HG03342 (cell line): Measurements from ENCODE around the gene PIGV.

ENCODE experiments used
- ATAC-seq: cut with Tn5 transposase; IDR thresholded peaks from one replicate; pipeline ENCODE4 v1.9.1; 2021; ENCODE audit warnings: mild to moderate bottlenecking, moderate library complexity; ENCODE audit not compliant: unreplicated experiment

Gene PIGV

DNA sequence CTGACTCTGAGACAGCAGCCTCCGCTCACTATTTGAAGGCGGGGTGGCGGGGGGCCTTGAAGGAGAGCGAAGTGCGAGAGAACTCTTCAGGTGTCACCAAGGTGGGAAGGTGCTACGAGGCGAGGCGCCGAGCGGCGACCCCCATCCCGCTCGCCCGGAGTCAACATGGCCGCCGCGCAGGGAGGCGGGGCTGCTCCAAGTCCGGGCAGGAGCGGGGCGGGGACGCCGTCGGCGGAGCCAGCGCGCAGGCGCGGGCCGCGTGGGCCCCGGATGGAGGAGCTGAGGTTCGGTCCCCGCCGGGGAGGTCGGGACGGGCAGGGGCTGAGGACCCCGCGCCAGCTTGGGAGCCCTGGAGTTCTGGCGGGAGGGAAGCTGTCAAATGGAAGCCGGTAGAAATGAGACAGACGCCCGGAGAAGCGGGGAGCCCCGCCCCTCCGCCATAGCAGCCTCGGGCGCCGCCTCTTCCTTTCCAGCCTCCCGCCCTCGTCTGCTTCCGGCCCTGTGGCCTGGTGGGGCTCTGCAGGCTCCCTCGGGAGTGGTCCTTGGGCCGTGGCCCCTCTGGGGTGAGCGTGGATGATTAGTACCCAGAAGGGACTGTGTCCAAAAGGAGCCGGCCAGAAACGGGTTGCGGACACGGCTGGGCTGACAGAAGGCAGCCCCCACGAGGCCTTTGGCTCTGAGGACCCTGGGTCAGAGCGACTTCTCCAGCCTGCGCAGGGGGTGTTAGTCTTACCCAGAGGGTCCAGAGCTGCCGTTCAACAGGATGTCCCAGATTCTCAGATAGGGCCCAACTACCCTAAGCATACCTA lies at the start of gene PIGV:
Gene PIGV, plus strand, starts transcription at position 245 of the 809 bp plus-strand sequence. CDS start 2,866 bp downstream, outside the sequence.
- peak; percentile 58 for ATAC-seq

DNA sequence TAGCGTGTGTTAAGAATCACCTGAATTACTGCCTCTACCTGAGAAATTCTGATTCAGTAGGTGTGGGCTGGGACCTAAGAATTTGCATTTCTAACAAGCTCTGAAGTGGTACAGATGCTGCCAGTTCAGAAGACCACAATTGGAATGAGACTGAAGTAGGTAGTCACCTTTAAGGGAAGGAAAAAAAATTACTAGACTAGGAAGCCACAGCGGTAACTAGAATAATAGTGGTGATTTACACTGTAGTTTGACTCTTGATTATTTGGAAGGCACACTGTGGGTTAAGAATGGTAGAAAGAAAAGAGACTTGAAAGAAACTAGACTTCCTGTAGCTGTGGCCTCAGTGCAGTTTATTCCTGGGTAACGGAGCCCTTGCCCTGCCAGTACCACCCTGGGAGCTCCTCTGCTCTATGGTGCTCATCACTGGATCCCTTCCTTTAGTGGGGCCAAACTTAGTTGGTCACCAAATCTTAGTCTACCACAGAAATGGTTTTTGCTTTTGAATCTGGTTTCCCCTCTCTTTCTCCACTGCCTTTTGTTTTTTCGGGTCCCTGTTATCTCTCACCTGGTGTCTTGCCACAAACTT lies 48.3 kb upstream of the PIGV start:
- ATAC-seq = no peak

GRCh38 chr1:26740023-26740634 lies 47.6 kb upstream of the PIGV start:
- no peak for ATAC-seq

DNA sequence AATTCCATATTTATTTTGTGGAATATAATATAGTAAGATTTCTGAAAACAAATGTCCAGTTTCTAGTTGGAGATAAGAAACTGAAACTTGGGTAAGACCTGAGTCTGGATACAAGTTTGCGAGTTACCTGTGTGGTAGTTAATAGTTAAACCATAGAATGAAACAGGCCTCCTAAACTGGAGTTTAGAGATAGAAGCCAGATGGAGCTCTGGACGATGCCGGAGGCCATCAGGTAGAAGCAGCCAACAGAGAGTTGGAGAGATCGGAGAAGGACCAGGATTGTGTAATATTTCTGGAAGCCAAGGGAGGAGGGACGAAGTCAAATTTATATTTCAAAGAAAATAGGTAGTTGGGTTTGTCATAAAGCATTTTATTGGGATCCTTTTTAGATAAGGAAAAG lies 46.8 kb upstream of the PIGV start:
- ATAC-seq = no peak

- ATAC-seq = no peak
Measured at GRCh38 chr1:26743426-26744059, 44.2 kb upstream of the PIGV start.

DNA sequence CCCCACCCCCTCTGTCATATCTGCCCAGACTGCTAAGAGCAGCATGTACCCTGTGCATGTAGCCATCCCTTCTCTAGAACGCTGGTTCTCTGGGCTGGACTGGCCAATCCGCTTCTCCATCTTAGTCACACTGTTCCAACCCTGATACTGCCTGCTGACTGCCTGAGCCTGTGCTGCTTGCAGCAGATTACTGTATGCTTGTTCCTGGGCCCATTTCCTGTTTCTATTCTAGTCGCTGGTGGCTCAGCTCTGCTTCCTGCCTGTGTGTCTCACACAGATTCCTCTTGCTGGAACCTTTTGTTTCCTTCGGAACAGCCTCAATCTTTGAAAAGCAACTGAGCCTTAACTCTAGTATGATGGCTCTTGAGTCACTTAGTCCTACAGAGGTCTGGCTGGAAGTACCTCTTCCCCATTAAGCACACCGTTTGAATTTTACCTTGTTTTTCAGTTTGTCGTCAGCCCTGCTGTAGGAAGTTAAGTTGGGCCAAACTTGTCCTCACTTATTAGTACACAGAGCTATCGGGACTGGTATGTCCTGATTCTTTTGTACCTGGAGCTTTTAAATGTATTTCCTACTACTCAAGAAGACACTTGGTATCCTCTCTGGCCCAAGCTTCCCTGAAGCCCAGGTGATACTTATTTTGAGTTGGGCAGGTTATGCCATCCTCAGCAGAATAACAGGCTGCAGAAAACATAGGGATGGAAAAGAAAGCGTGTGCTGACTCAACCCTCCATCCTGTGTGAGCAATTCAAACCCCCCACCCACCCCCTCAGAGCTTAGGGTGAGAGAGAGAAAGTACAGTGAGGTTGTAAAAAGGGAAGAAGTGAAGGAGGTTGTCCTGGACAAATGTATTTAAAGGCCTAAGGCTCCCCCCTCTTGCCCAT lies 43.4 kb upstream of the PIGV start:
- peak; percentile 96 for ATAC-seq

DNA sequence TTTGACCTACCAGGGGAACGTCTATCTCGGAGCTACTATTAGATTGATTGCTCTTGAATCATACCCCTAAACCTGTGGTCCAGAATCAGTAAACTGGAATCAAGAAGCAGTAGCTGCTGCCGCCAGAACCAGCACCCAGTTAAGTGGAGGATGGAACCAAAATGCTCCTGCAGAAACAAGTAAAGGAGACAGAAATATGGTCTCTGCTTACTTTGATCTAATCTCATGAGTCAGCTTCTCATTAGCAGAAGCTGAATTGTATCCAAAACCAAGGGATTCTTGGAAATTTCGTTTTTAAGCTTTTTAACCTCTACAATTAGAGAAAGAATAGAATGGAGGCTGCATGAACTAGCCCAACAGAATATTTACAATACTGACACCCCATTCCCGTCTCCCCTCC lies 42.6 kb upstream of the PIGV start:
- ATAC-seq = no peak

DNA sequence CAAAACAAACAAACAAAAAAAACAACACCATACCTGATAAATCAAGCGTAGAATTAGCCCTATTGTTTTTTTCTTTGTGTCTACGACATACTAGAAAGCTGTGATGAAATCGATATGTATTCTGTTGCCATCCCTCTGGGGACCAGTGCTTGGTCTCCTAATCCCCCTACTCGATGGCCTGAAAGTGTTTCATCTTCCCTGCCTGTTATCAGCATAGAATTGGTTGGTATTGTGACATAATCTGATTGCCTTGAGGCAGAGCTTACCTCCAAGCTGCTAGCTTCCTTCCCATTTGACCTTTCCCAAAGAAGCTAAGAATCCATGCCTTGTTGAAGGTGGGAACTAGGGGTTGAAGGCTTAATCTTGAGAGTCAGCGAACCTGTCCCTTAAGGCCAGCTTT lies 40.7 kb upstream of the PIGV start:
- ATAC-seq = no peak

GRCh38 chr1:26748351-26748750 lies 39.4 kb upstream of the PIGV start:
- no peak for ATAC-seq

DNA sequence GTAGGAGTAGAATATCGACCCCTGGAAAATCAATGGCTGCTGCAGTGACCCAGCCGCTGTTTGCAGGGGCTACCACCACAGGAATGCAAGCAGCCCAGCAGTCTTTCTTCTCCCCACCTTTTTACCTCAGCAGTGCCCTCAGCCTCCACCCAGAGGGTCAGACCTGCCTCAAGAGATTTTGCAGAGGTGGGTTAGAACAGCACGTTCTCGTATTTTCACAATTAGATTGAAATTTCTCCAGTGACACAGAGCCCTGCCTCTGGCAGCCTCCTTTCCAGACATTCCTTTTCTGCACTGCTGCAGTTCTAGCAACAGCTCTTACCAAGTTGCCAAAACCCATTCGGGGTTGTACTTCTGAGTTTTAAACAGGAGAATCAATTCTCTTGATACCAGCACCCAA lies 38.3 kb upstream of the PIGV start:
- no peak for ATAC-seq

DNA sequence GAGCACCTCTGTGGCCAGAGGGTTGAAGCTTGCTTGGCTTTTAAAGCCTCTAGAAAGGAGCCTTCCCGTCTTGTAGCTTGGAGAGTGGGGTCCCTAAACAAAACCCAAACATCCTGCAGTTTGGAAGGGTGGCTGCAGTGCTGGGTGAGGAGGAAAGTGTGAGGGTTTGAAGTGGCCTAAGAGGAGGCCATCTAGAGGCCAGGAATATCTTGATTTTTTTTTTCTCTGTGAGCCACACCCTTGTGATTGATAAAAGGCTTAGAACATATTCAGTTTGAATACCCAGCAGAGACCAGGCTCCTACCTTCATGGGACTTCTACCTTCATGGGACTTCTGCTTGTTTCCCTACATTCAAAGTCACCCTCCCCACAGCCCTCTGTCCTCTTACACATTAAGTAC lies 37.3 kb upstream of the PIGV start:
- no peak for ATAC-seq

DNA sequence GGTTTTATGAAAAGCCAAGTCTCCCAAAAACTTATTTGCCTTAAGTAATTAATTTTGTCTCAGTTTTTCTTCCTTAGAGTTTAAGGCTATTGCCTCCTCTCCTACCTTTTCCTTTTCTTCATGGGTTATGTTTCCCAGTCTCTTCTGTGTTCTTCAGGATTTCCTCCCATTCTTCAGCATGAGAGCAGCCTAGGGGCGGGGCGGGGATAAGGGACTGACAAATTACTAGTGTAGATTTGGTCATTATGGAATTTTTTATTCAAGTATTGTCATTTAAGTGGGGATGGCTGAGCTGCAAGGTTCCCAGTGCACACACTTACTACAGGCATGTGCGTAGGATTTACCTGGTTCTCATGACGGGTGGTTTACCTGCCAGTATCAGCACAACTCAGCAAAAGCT lies 35.2 kb upstream of the PIGV start:
- no peak for ATAC-seq

- no peak for ATAC-seq
Measured at GRCh38 chr1:26754086-26754874, 33.5 kb upstream of the PIGV start.

DNA sequence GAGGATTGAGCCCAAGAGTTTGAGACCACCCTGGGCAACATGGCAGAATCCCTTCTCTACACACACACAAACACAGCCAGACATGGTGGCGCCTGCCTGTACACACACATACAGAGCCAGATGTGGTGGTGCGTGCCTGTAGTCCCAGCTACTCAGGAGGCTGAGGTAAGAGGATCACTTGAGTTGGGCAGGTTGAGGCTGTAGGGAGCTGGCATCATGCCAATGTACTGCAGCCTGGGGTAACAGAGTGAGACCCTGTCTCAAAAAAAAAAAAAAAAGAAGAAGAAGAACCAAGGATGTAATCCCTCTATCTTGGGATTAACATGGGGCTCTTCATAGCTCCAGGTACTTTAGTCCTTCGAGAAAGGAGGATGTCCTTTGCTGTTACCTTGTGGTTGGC lies 29.4 kb upstream of the PIGV start:
- ATAC-seq = no peak

DNA sequence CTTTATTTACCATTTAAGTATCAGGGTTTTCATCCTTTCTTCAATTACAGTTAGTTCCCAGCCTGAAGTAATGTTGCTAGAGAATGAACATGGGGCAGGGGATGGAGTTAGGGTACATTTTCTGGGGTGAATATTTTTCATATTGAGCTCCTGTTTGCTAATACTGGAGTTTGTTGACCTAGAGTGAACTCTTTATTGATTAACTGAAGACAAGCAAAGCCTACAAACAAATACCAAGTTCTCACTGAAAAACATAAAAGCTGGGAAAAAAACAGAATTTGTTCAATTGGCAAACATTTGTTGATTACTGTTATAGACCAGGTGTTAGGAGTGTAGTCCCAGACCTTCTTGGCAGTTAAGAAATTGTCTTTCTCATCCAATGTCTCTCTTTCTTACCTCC lies 28.2 kb upstream of the PIGV start:
- ATAC-seq = no peak

GRCh38 chr1:26761217-26761616 lies 26.5 kb upstream of the PIGV start:
- no peak for ATAC-seq

GRCh38 chr1:26767714-26768113 lies 20.0 kb upstream of the PIGV start:
- ATAC-seq = no peak

DNA sequence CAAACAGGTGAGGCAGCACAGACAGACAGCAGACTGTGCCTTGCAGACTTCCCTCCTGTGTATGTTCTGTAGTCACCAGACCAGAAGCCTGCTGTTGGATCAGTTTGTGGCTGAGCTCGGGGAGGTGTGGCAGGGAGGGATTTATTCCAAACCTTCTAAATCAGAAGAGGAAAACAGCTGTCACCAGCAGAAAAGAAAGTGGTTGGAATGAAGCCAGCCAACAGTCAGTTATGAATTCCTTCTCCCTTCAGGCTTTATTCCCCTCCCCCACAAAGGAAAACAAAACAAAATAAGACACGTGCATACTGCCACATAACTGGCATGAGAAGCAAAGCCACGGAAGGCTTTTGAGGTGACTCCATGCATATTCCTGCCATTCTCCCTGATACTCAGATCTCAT lies 19.0 kb upstream of the PIGV start:
- no peak for ATAC-seq

DNA sequence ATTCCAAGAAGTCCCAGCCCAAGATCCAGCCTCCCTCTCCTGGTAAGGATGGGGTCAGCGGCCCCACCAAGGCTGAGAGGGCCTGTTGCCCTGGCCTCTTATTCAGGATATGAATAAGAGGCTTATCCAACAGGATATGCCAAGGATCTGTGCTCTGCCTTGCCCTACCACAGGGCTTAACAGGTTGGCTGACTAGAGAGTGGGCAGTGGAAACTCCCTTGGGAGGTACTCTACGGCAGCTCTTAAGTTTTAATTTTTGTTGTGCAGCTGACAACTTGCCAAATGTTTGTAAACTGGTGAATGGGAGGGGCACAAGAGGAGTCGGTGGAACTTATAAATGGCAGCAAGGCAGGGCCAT lies 16.5 kb upstream of the PIGV start:
- no peak for ATAC-seq

- no peak for ATAC-seq
Measured at GRCh38 chr1:26771643-26772321, 16.0 kb upstream of the PIGV start.
